Heart right ventricle (tissue), 16 donors: ENCODE measurements around the gene FAM193B. TPM values are rescaled to one million over a fixed set of nuclear protein-coding genes. Genes with fewer than 3 reads are reported as not detected.

ENCODE experiments used
- ATAC-seq, 8 donors: fragments of 200-7000 bp; cut with Tn5 transposase; one replicate each; pipeline ENCODE4 v1.9.1; 2020; ENCODE audit warnings: mild to moderate bottlenecking in 8 of 8, moderate library complexity in 8 of 8, moderate number of reproducible peaks in 1 of 8
- DNase-seq, 2 donors: peaks; one replicate each; pipeline ENCODE4 v3.0.0-alpha.2; 2020
- H3K27ac ChIP-seq, 10 donors: fragments of 200-600 bp; sonication (generic) in 2 of 10; one replicate each; pipeline versions ENCODE4 v1.5.0 to v1.8.0; 2020 to 2022; ENCODE audit warnings: mild to moderate bottlenecking in 3 of 10
- H3K27me3 ChIP-seq, 7 donors: fragments of 200-600 bp; one replicate each; pipeline ENCODE4 v1.8.0; 2021 to 2022; ENCODE audit warnings: mild to moderate bottlenecking in 2 of 7
- H3K36me3 ChIP-seq, 9 donors: fragments of 200-600 bp; sonication (generic) in 1 of 9; one replicate each; pipeline versions ENCODE4 v1.5.0 to v1.8.0; 2020 to 2022; ENCODE audit warnings: mild to moderate bottlenecking in 2 of 9
- H3K4me1 ChIP-seq, 9 donors: fragments of 200-600 bp; sonication (generic) in 1 of 9; one replicate each; pipeline versions ENCODE4 v1.5.0 to v1.8.0; 2020 to 2022; ENCODE audit warnings: mild to moderate bottlenecking in 4 of 9
- H3K4me3 ChIP-seq, 10 donors: fragments of 200-600 bp; sonication (generic) in 2 of 10; one replicate each; pipeline versions ENCODE4 v1.5.0 to v1.8.0; 2020 to 2022; ENCODE audit warnings: mild to moderate bottlenecking in 7 of 10, moderate library complexity in 2 of 10
- H3K9me3 ChIP-seq, 11 donors: fragments of 200-600 bp in 10 of 11; sonication (generic) in 2 of 11; one replicate each; pipeline versions ENCODE4 v1.5.0 to v1.8.0; 2013 to 2022; ENCODE audit warnings: mild to moderate bottlenecking in 2 of 11, control low read depth in 1 of 11, moderate library complexity in 1 of 11
- CTCF ChIP-seq, 9 donors: fragments of 200-600 bp; sonication (generic) in 2 of 9; IDR thresholded peaks; one replicate each; pipeline versions ENCODE4 v1.5.0 to v1.8.0; 2021 to 2022; ENCODE audit warnings: antibody characterized with exemption in 9 of 9, mild to moderate bottlenecking in 5 of 9, moderate library complexity in 1 of 9
- WGBS, 2 donors: extraction: QIAGEN DNeasy Blood & Tissue Kit; methylation state at CpG; one replicate each; pipeline ENCODE4 v1.1.7; 2013; ENCODE audit warnings: inconsistent platforms in 1 of 2; 5-methylcytosine and 5-hydroxymethylcytosine counted together
- intact Hi-C, 10 donors: fragments of 100-400 bp; cut with DNase I; formaldehyde crosslinking; loops; one replicate each; pipeline versions ENCODE4 v1.11.1 to v1.14.2; 2022
- polyA plus RNA-seq, 2 donors: library from polyadenylated mRNA; stranded (reverse); fragments of 200-250 nt; gene quantifications; one replicate each; pipeline ENCODE4 v1.2.3, GENCODE V29; 2013
- total RNA-seq, 10 donors: library from RNA; stranded (reverse); fragmentation: NEBNext Ultra II Directional in 3 of 10; extraction: Animal tissue kit (Norgen Biotek cat#: 25700) in 3 of 10; gene quantifications; one replicate each; pipeline versions ENCODE4 v1.2.1 to v1.2.4, GENCODE V29; 2021 to 2023
- donor health status: Arrhythmogenic right ventricular cardiomyopathy.
- donor health status: ischemic (EF 13 %, LVEDD 7.1; RV severe dilation, severe dysfunction).
- donor health status: healthy with polysubstance abuse.
- donor health status: DM: no; HTN: yes; CAD: no.
- donor health status: DM: no; HTN: no; CAD: no.
- donor health status: ischemic (EF 25% LVEDD 6.9; RV normal size, moderate dysfunction).
- donor health status: ischemic (EF 25% LVEDD 5.7; RV mildly dilated, moderate dysfunction).
- donor health status: healthy.
- donor health status: DM: yes; HTN: yes; CAD: no.
- donor health status: Ischemic cardiomyopathy.
- donor health status: ischemic (EF 35%, LVEDD 5.7; RV mildly dilated, moderate dysfunction).
- donor health status: nonischemic (EF 11% LVEDD 7.7; RV severe dilation, severe dysfunction).
- donor health status: DM: yes; HTN: yes; CAD: no.
- donor health status: PGD.
- donor health status: ischemic (EF 29% LVEDD 5.4; RV normal size, mild dysfunction).
- donor health status: nonischemic (EF 23%, LVEDD 6.1; RV moderate dilation, normal function).

FAM193B gene
- total and polyA plus RNA-seq, 12 donors = 14.1 to 201 (median 21.7) TPM

- DNase-seq = no peak
- H3K27me3 ChIP-seq = no peaks in the 10 kb centered on the region
- H3K9me3 ChIP-seq = no peaks in the 10 kb centered on the region
- intact Hi-C loops = loop anchor here (1.0 to 10.0 kb wide), 9 partner anchors 45 to 187 kb away; partner anchors contain the start of gene MXD3 (in 1 of the 10)
- H3K4me3 ChIP-seq = no peak overlapping the region
- 69 to 75% methylated on average over 9 of the region's 9 CpGs for WGBS, 2 donors
- H3K27ac ChIP-seq = no peak overlapping the region
- no peak for TF ChIP-seq CTCF (IDR thresholded peaks at IDR 0.05)
- H3K4me1 ChIP-seq = peaks cover 0 to 46% (median 25%) of the 10 kb centered on the region in 9 donors
- H3K36me3 ChIP-seq = peaks cover 0 to 41% (median 0%) of the 10 kb centered on the region in 9 donors
- no peak for ATAC-seq
Measured at GRCh38 chr5:177501874-177502678, 52.3 kb downstream of the FAM193B start.

DNA sequence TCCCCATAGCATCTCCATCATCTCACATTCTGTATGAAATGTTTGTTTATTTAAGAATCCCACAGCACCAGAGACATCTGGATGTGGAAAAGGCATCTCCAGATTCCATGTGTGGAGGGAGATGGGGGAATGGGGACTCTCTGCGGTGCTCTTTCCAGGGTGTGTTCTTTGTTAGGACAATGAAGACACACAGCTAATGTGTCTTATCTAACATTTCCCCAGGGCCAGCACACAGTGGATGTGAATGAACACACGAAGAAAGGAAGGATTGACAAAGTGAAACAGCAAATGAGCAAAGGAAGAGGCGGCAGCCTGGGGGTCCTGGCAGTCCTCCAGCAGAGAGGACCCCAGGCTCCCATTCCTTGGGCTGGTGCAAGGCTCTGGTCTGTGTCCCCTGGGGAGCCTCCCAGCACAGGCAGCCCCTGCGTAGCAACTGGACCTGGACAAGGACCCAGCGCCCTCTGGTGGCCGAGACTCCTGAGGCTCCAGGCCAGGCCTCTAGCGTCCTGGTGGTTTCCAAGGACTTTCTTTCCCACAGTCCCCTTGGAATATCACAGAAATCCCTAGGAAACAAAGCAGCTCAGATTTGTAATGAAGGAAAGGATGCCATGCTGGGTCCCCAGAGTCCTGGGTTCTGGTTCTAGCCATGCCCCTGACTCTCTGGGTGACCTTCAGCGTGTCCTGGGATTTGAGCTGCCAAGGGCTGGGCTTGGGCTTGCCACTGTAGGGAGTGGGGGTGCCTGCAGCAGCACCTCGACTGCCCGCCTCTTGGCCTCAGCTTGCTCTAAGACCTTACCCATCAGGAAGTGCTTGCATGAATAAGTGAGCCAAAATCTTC, 53.5 kb downstream of the FAM193B start:
- Histone ChIP-seq H3K9me3 (no peaks in the 10 kb centered on the region), H3K27ac (peak overlapping the region in 5 of 10 donors; percentile 19 to 47 (median 44)), H3K4me3 (peak overlapping the region in 1 of 10 donors; percentile 1), H3K36me3 (peaks cover 0 to 30% (median 0%) of the 10 kb centered on the region in 9 donors), H3K27me3 (no peaks in the 10 kb centered on the region), H3K4me1 (peaks cover 3 to 44% (median 32%) of the 10 kb centered on the region in 9 donors)
- DNase-seq (peak; percentile 92 to 95), ATAC-seq (peak in 7 of 8 donors; percentile 18 to 62 (median 51))
- TF ChIP-seq CTCF (IDR thresholded peaks at IDR 0.05) = peak; percentile 90 to 99 (median 97)
- WGBS, 2 donors = 17 to 19% methylated on average over 10 of the region's 10 CpGs
- intact Hi-C loops = loop anchor here in 9 of 10 donors (1.0 to 10.0 kb wide), 9 partner anchors 44 to 186 kb away; partner anchors contain the start of gene MXD3 (in 1 of the 9)

DNA sequence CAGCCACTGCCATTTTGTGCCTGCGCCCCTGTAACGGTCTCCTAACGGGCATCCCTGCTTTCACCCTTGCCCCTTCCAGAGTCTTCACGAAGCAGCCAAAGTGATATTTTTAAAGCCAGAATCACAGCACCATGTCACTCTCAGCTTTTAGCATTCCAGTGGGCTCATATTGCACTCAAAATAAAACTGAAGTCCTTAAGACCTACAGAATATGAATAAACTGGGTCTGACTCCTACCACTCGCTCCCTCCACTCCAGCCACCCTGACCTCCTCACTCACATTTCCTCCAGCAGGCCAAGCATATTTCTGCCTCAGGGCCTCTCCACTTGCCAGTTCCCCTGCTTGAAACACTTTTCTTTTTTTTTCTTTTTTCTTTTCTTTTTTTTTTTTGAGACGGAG, 54.5 kb downstream of the FAM193B start:
- Histone ChIP-seq H3K27me3 (no peaks in the 10 kb centered on the region), H3K9me3 (no peaks in the 10 kb centered on the region), H3K27ac (no peak overlapping the region), H3K4me1 (peaks cover 12 to 55% (median 43%) of the 10 kb centered on the region in 9 donors), H3K36me3 (peaks cover 0 to 21% (median 0%) of the 10 kb centered on the region in 9 donors), H3K4me3 (no peak overlapping the region)
- 80 to 84% methylated on average over 6 of the region's 6 CpGs for WGBS, 2 donors
- intact Hi-C loops = loop anchor here in 9 of 10 donors (2.0 to 10.0 kb wide), 8 partner anchors 43 to 188 kb away; partner anchors contain the start of gene MXD3 (in 3 of the 9)
- no peak for DNase-seq
- no peak for ATAC-seq
- TF ChIP-seq CTCF (IDR thresholded peaks at IDR 0.05) = no peak
